Ishikawa (cell line): Measurements from ENCODE around the gene PPP1R9B.
A peak's percentile ranks its signal among the peaks of the same experiment; 100 is the strongest.

Experiments used
- CEBPB ChIP-seq: IDR thresholded peaks from 2 replicates; pipeline ENCODE4 v1.6.1; 2012
- CREB1 ChIP-seq: IDR thresholded peaks from 2 replicates; pipeline ENCODE4 v1.6.1; 2012; ENCODE audit warnings: low read depth
- EGR1 ChIP-seq: IDR thresholded peaks from 2 replicates; pipeline ENCODE4 v1.6.1; 2012
- EP300 ChIP-seq: IDR thresholded peaks from 2 replicates; pipeline ENCODE4 v1.6.1; 2012; ENCODE audit warnings: borderline replicate concordance
- FOXM1 ChIP-seq: IDR thresholded peaks from 2 replicates; pipeline ENCODE4 v1.6.1; 2012; ENCODE audit warnings: low read depth, borderline replicate concordance
- NFIC ChIP-seq: IDR thresholded peaks from 2 replicates; pipeline ENCODE4 v1.6.1; 2012
- RAD21 ChIP-seq: IDR thresholded peaks from 2 replicates; pipeline ENCODE4 v1.6.1; 2012; ENCODE audit warnings: low read depth
- TAF1 ChIP-seq: IDR thresholded peaks from 2 replicates; pipeline ENCODE4 v1.6.1; 2012; ENCODE audit warnings: low read depth, mild to moderate bottlenecking
- TCF12 ChIP-seq: IDR thresholded peaks from 2 replicates; pipeline ENCODE4 v1.6.1; 2012; ENCODE audit warnings: low read depth
- TEAD4 ChIP-seq: IDR thresholded peaks from 2 replicates; pipeline ENCODE4 v1.6.1; 2012
- USF1 ChIP-seq: IDR thresholded peaks from 2 replicates; pipeline ENCODE4 v1.6.1; 2012
- YY1 ChIP-seq: IDR thresholded peaks from 2 replicates; pipeline ENCODE4 v1.6.1; 2012; ENCODE audit warnings: low read depth
- ZBTB7A ChIP-seq: IDR thresholded peaks from 2 replicates; pipeline ENCODE4 v1.6.1; 2012; ENCODE audit warnings: low read depth
- TF ChIP-seq, protein P1 (sequence below): IDR thresholded peaks from 2 replicates; pipeline ENCODE4 v1.6.1; 2012; ENCODE audit warnings: low read depth, mild to moderate bottlenecking
- TF ChIP-seq, protein P2 (sequence below): IDR thresholded peaks from 2 replicates; pipeline ENCODE4 v1.6.1; 2012

The PPP1R9B gene

DNA sequence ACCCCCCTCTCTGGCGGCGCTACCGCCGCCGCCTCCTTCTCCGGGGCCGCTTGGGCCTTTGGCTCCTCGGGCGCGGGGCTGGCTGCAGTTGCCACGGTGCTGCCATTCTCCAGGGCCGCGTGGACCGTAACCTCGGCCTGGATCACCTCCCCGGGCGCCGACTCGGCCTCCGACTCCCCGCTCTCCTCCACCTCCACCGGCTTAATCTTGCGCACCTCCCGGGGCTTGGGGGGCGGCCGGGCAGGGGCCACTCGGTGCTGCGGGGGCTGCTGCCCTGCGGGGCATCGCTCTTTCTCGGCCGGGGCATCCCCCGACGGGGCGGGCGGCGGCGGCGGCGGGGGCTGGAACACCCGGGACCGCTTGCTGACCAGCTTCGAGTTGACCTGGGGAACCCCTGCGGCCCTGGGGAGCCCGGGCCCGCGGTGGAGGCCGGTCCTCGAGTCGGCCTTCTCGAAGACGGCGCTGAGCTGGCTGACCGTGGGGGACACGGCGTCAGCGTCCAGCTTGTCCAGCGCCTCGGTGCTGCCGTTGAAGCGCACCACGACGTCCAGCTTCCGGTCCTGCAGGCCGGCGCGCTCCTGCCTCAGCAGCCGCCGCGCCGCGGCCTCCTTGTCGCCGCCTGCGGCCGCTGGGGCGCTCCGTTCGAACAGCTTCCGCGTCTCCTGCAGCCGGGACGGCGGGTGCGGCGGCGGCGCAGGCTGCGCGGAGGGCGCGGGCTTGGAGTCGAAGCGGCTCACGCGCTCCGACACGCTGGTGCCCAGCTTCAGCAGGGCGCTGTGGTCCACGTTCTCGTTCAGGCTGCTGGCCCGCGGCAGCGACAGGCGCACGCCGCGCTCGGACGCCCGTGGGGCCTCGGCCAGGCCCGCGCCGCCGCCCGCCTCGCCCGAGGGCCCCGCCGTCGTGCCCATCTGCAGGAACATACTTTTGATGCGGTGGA is 792 bp downstream of the PPP1R9B start:
- 0 out of 2 replicates have a peak, but pooled peaks have one; percentile 23 for TF ChIP-seq TCF12
- peak; percentile 27; the same call in 1 of the 2 replicates for TF ChIP-seq TAF1
- TF ChIP-seq, protein P1, sequence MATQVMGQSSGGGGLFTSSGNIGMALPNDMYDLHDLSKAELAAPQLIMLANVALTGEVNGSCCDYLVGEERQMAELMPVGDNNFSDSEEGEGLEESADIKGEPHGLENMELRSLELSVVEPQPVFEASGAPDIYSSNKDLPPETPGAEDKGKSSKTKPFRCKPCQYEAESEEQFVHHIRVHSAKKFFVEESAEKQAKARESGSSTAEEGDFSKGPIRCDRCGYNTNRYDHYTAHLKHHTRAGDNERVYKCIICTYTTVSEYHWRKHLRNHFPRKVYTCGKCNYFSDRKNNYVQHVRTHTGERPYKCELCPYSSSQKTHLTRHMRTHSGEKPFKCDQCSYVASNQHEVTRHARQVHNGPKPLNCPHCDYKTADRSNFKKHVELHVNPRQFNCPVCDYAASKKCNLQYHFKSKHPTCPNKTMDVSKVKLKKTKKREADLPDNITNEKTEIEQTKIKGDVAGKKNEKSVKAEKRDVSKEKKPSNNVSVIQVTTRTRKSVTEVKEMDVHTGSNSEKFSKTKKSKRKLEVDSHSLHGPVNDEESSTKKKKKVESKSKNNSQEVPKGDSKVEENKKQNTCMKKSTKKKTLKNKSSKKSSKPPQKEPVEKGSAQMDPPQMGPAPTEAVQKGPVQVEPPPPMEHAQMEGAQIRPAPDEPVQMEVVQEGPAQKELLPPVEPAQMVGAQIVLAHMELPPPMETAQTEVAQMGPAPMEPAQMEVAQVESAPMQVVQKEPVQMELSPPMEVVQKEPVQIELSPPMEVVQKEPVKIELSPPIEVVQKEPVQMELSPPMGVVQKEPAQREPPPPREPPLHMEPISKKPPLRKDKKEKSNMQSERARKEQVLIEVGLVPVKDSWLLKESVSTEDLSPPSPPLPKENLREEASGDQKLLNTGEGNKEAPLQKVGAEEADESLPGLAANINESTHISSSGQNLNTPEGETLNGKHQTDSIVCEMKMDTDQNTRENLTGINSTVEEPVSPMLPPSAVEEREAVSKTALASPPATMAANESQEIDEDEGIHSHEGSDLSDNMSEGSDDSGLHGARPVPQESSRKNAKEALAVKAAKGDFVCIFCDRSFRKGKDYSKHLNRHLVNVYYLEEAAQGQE: no peak
- TF ChIP-seq, protein P2, sequence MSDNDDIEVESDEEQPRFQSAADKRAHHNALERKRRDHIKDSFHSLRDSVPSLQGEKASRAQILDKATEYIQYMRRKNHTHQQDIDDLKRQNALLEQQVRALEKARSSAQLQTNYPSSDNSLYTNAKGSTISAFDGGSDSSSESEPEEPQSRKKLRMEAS: peak; percentile 75

GRCh38 chr17:50149091-50149416 is 1.4 kb downstream of the PPP1R9B start:
- TF ChIP-seq FOXM1: no peak
- no peak for TF ChIP-seq USF1
- no peak for TF ChIP-seq EGR1
- TF ChIP-seq CEBPB: no peak
- no peak for TF ChIP-seq TEAD4
- no peak for TF ChIP-seq TAF1
- TF ChIP-seq, protein P1: no peak
- TF ChIP-seq EP300: no peak
- TF ChIP-seq, protein P2: no peak
- no peak for TF ChIP-seq RAD21
- TF ChIP-seq YY1: no peak
- TF ChIP-seq TCF12: no peak
- TF ChIP-seq CREB1: no peak
- no peak for TF ChIP-seq NFIC
- TF ChIP-seq ZBTB7A: no peak

GRCh38 chr17:50148226-50149090 is 2.0 kb downstream of the PPP1R9B start:
- TF ChIP-seq TCF12 (no peak), EGR1 (peak; percentile 37; the same call in 1 of the 2 replicates), TEAD4 (peak; percentile 74), ZBTB7A (0 out of 2 replicates have a peak, but pooled peaks have one; percentile 15), YY1 (no peak), TAF1 (no peak), EP300 (no peak), CEBPB (no peak), NFIC (no peak), RAD21 (no peak), CREB1 (no peak)
- TF ChIP-seq, protein P2: 0 out of 2 replicates have a peak, but pooled peaks have one; percentile 19

DNA sequence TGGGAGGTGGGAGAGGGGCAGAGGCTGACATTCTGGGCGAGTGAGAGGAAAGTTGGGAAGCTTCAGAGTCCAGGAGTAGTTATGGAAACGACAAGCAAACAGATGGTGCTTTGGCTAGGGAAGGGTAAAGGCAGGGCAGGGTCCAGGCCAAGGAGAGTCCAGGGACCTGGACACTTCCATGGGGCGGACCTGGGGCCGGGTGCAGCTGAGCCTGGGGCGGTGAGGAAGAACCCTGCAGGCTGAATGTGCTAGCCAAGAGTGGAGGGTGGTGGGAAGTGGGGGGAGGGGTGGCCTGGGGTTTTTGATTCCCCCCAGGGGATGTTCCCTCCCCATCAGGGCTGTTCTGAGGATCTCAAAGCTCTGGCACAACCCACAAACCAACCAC is 2.6 kb downstream of the PPP1R9B start:
- TF ChIP-seq NFIC (no peak), FOXM1 (no peak)

- TF ChIP-seq YY1: no peak
- TF ChIP-seq FOXM1: no peak
- no peak for TF ChIP-seq TCF12
- TF ChIP-seq CREB1: no peak
- no peak for TF ChIP-seq ZBTB7A
Measured at GRCh38 chr17:50146927-50147665, 3.4 kb downstream of the PPP1R9B start.
